OCI-LY1 (cell line): ENCODE results near the gene BMPER.

Experiments
- H2AFZ ChIP-seq: fragments of 200-600 bp; sonication (generic), shearing (Covaris generic); 2 replicates; pipeline ENCODE4 v1.6.0; 2014; ENCODE audit warnings: antibody characterized with exemption, mild to moderate bottlenecking, low read length
- H3F3A ChIP-seq: fragments of 200-600 bp; sonication (generic), shearing (Covaris generic); 2 replicates; pipeline ENCODE4 v1.6.0; 2014; ENCODE audit warnings: mild to moderate bottlenecking, antibody characterized with exemption, low read length, moderate library complexity; ENCODE audit not compliant: insufficient read depth
- H3K27ac ChIP-seq: fragments of 200-600 bp; sonication (generic); 2 replicates; pipeline ENCODE4 v1.5.1; 2014; ENCODE audit warnings: low read length, mixed run types, mild to moderate bottlenecking, low read depth; ENCODE audit not compliant: poor library complexity, severe bottlenecking
- H3K27me3 ChIP-seq: fragments of 200-600 bp; sonication (generic); 2 replicates; pipeline ENCODE4 v1.6.0; 2014; ENCODE audit warnings: antibody characterized with exemption, mild to moderate bottlenecking, low read length, moderate library complexity; ENCODE audit not compliant: insufficient read depth
- H3K36me3 ChIP-seq: fragments of 200-600 bp; sonication (generic); 2 replicates; pipeline ENCODE4 v1.6.1; 2014; ENCODE audit warnings: mild to moderate bottlenecking, antibody characterized with exemption, low read length, moderate library complexity, mixed read lengths; ENCODE audit not compliant: insufficient read depth
- H3K4me1 ChIP-seq: fragments of 200-600 bp; sonication (generic); 2 replicates; pipeline ENCODE4 v1.5.1; 2014; ENCODE audit warnings: mild to moderate bottlenecking, low read length, moderate library complexity; ENCODE audit not compliant: insufficient read depth, severe bottlenecking
- H3K4me2 ChIP-seq: fragments of 200-600 bp; sonication (generic), shearing (Covaris generic); 2 replicates; pipeline ENCODE4 v1.6.1; 2014; ENCODE audit warnings: low read length
- H3K4me3 ChIP-seq: fragments of 200-600 bp; sonication (generic); 2 replicates; pipeline ENCODE4 v1.5.1; 2014; ENCODE audit warnings: low read length, low read depth, mild to moderate bottlenecking, mixed read lengths; ENCODE audit not compliant: poor library complexity, severe bottlenecking
- H3K79me2 ChIP-seq: fragments of 200-600 bp; shearing (Covaris generic); 2 replicates; pipeline ENCODE4 v1.6.1; 2016; ENCODE audit warnings: mixed run types, low read length, mixed read lengths; ENCODE audit not compliant: insufficient read depth
- H3K9ac ChIP-seq: fragments of 200-600 bp; sonication (generic), shearing (Covaris generic); 2 replicates; pipeline ENCODE4 v1.6.1; 2014; ENCODE audit warnings: mild to moderate bottlenecking, low read length, mixed read lengths
- H3K9me2 ChIP-seq: fragments of 200-600 bp; sonication (generic), shearing (Covaris generic); 2 replicates; pipeline ENCODE4 v1.6.1; 2014; ENCODE audit warnings: low read depth, mild to moderate bottlenecking, low read length, mixed read lengths
- H3K9me3 ChIP-seq: fragments of 200-600 bp; shearing (Covaris generic); 2 replicates; pipeline ENCODE4 v1.6.1; 2014; ENCODE audit warnings: low read length, mixed read lengths
- H4K20me1 ChIP-seq: fragments of 200-600 bp; sonication (generic), shearing (Covaris generic); 2 replicates; pipeline ENCODE4 v1.6.0; 2016; ENCODE audit warnings: mild to moderate bottlenecking, low read length; ENCODE audit not compliant: insufficient read depth
- CTCF ChIP-seq: fragments of 200-600 bp; sonication (generic), shearing (Covaris generic); IDR thresholded peaks from 2 replicates; pipeline ENCODE4 v1.5.1; 2017; ENCODE audit warnings: mild to moderate bottlenecking, antibody characterized with exemption, low read length, moderate library complexity, mixed read lengths
- EZH2 ChIP-seq: fragments of 200-600 bp; sonication (generic), shearing (Covaris generic); IDR thresholded peaks from 2 replicates; pipeline ENCODE4 v1.8.0; 2017; ENCODE audit warnings: borderline replicate concordance, mixed run types, mild to moderate bottlenecking, antibody characterized with exemption, low read length, moderate library complexity, mixed read lengths

Gene BMPER

DNA sequence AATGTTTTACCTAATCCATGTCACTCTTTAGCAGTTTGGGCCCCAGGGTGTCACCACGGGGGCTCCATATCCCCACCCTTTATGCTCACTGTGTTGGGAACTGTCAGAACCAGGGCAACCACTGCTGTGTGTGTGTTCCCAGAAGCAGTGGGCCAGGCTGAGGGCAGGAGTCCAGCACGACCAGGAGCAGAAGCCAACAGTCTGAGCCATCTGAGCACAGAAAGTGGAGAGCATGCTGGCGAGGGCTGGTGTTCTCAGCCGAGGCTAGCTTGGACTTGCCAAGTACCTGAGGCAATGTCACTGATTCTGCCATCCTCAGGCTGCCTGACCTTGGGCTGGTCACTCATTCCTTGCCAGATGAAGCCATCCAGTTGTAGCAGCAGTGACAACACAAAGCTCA is 285.0 kb downstream of the BMPER start:
- Histone ChIP-seq H4K20me1 (no peaks in the 10 kb centered on the region), H3F3A (no peaks in the 10 kb centered on the region), H3K4me2 (no peak overlapping the region), H3K9me2 (no peaks in the 10 kb centered on the region), H2AFZ (no peak overlapping the region), H3K9ac (no peak overlapping the region), H3K36me3 (no peaks in the 10 kb centered on the region), H3K79me2 (no peaks in the 10 kb centered on the region), H3K4me3 (no peak overlapping the region), H3K27me3 (no peaks in the 10 kb centered on the region), H3K4me1 (no peaks in the 10 kb centered on the region), H3K27ac (no peak overlapping the region), H3K9me3 (no peaks in the 10 kb centered on the region)
- TF ChIP-seq CTCF, result no peak
- TF ChIP-seq EZH2, result no peak

GRCh38 chr7:34191162-34191561 is 285.8 kb downstream of the BMPER start:
- no peaks in the 10 kb centered on the region for H3K9me2 ChIP-seq
- no peak overlapping the region for H3K4me2 ChIP-seq
- no peak for TF ChIP-seq CTCF
- TF ChIP-seq EZH2, result no peak

DNA sequence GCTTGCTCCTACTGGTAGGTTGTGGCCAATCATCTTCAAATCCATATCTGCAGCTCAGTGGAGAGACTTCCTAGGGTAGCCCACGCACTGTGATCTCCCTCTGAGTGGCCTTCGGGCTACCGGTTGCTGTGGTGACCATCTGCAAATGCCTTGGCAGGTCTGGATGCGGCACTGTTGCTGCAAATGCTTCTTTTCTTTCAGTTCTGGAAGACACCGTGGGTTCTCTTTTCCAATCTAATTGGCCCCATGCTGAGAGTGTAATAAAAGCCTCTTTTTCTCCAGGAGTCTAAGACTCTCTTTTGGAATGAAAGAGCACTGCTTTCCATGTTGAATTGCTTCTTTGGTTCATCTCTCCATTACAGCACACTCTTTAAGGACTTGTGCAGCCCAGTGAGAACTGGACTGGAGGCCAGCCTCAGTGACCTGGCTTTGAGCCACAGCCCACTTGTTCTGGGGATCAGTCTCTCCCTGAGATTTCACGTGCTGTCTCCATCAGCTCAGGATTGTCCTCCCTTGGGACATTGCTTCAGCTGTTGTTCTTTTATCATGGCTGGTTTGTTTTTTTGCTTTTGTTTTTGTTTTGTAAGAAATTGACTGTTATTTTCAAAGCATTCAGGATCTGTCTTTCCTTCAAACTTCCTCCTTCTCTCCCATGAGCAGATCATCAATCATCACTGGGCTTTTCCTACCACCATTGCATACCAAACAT is 286.6 kb downstream of the BMPER start:
- H3K9me3 ChIP-seq, result no peaks in the 10 kb centered on the region
- no peaks in the 10 kb centered on the region for H3K27me3 ChIP-seq
- H3K36me3 ChIP-seq, result no peaks in the 10 kb centered on the region
- H3K4me3 ChIP-seq, result no peak overlapping the region
- no peaks in the 10 kb centered on the region for H3F3A ChIP-seq
- no peaks in the 10 kb centered on the region for H3K79me2 ChIP-seq
- no peaks in the 10 kb centered on the region for H3K9me2 ChIP-seq
- no peak overlapping the region for H2AFZ ChIP-seq
- no peaks in the 10 kb centered on the region for H3K4me1 ChIP-seq
- no peaks in the 10 kb centered on the region for H4K20me1 ChIP-seq
- TF ChIP-seq CTCF, result no peak
- TF ChIP-seq EZH2, result no peak
- H3K4me2 ChIP-seq, result no peak overlapping the region
- no peak overlapping the region for H3K9ac ChIP-seq
- H3K27ac ChIP-seq, result no peak overlapping the region

More at GRCh38 chr7:34191162-34191561, 285.8 kb downstream of the BMPER start:
- H3K9me3 ChIP-seq, result no peaks in the 10 kb centered on the region
- H3K4me3 ChIP-seq, result no peak overlapping the region
- no peaks in the 10 kb centered on the region for H3K27me3 ChIP-seq
- H3K36me3 ChIP-seq, result no peaks in the 10 kb centered on the region
- no peak overlapping the region for H2AFZ ChIP-seq
- no peaks in the 10 kb centered on the region for H3F3A ChIP-seq
- no peak overlapping the region for H3K27ac ChIP-seq
- no peaks in the 10 kb centered on the region for H4K20me1 ChIP-seq
- no peaks in the 10 kb centered on the region for H3K4me1 ChIP-seq
- H3K9ac ChIP-seq, result no peak overlapping the region
- no peaks in the 10 kb centered on the region for H3K79me2 ChIP-seq
